ENCODE results near the gene ANKUB1. TPM values are rescaled to one million over a fixed set of nuclear protein-coding genes. Genes with fewer than 3 reads are reported as not detected.

The ANKUB1 gene
- total RNA-seq, 3 donors from 2014 or later: not detected

DNA sequence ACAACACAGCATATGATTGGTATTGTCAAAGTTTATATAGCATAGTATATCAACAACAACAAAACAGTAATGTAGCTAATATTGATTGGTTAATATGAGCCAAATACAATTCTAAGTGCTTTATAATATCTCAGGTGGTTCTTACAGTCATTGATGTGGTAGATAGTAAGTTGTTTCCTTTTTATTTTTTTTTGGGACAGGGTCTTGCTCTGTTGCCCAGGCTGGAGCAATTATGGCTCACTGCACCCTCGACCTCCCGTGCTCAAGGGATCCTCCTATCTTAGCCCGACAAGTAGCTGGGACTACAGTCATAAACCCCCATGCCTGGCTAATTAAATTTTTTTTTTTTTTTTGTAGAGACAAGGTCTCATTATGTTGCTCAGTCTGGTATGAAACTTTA is 23.4 kb upstream of the ANKUB1 start:
- Mint-ChIP-seq H3K36me3 (ENCODE audit: insufficient read depth) (peaks cover 3% of the 10 kb centered on the region), H3K27me3 (ENCODE audit: low read depth) (no peaks in the 10 kb centered on the region), H3K9me3 (no peaks in the 10 kb centered on the region), H3K4me1 (ENCODE audit: low read depth) (peaks cover 61% of the 10 kb centered on the region), H3K4me3 (no peak overlapping the region)
- ATAC-seq (no peak), DNase-seq (no peak)

DNA sequence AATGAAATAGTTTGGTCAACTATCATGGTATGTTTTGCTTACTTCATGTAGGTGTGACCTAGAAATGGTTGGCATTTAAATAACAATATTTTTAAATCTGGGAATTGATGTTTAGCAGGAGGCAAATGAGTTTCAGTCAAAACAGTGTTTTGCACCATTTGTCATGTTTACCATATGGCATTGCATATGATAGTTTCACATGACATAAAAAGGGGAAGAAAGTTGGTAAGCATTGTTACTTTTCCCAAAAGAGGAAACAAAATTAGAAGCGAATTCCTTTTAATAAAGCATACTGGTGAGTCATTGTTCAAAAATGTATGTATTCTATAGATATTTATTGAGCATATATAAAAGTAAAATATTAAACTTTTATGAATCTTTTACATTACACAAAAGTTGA is 23.0 kb upstream of the ANKUB1 start:
- peaks cover 60% of the 10 kb centered on the region for H3K4me1 Mint-ChIP-seq (ENCODE audit: low read depth)
- peak overlapping the region; percentile 98 for H3K4me3 Mint-ChIP-seq
- H3K36me3 Mint-ChIP-seq (ENCODE audit: insufficient read depth): peaks cover 3% of the 10 kb centered on the region
- ATAC-seq: no peak
- no peak for DNase-seq
- H3K9me3 Mint-ChIP-seq: no peaks in the 10 kb centered on the region
- H3K27me3 Mint-ChIP-seq (ENCODE audit: low read depth): no peaks in the 10 kb centered on the region

DNA sequence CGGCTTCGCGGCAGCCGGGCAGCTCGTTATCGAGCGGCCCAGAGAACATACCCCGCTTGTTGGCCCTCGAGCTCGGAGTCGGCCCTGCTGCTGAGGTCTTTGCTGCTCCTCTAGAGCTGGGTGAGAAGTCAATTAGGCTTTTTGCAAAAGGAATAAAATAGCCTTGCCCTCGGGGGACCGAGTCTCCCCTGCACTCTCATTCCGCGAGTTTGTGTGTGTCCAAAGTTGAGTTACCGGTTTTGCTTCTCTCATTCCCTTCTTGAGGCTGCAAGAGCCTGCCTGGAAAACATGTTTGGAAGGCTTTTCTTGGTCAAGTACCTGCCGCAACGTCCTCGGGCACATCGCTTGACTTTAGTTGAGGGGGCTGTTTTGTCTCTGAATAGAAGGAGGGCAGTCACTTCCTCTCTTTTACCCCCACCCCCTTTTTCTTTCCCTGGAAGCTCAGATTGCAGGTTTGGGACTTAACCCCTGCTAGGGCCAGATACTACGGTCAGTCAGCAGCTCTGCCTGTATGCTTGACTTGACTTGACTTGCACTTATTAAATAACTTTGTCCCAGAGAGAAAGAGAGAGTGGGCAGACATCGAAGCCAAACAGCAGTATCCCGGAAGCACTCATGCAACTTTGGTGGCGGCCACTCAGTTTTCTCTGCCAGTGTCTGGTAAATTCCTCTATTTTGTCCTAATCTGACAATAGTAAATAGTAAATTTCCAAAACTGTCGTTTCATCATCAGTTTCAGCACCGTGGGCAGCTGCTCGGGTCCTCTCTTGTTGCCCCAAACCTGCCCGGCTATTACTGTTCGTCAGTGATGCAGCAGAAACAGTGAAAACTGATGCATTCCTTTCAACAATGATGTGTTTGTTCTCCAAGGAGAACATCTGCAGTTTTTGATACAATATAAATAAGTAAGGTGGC is 21.3 kb upstream of the ANKUB1 start:
- peaks cover 3% of the 10 kb centered on the region for H3K36me3 Mint-ChIP-seq (ENCODE audit: insufficient read depth)
- H3K4me3 Mint-ChIP-seq: peak overlapping the region; percentile 98
- H3K4me1 Mint-ChIP-seq (ENCODE audit: low read depth): peaks cover 47% of the 10 kb centered on the region
- no peaks in the 10 kb centered on the region for H3K27me3 Mint-ChIP-seq (ENCODE audit: low read depth)
- DNase-seq (no peak), ATAC-seq (peak in 1 of 2 donors; percentile 15)
- H3K9me3 Mint-ChIP-seq: no peaks in the 10 kb centered on the region

DNA sequence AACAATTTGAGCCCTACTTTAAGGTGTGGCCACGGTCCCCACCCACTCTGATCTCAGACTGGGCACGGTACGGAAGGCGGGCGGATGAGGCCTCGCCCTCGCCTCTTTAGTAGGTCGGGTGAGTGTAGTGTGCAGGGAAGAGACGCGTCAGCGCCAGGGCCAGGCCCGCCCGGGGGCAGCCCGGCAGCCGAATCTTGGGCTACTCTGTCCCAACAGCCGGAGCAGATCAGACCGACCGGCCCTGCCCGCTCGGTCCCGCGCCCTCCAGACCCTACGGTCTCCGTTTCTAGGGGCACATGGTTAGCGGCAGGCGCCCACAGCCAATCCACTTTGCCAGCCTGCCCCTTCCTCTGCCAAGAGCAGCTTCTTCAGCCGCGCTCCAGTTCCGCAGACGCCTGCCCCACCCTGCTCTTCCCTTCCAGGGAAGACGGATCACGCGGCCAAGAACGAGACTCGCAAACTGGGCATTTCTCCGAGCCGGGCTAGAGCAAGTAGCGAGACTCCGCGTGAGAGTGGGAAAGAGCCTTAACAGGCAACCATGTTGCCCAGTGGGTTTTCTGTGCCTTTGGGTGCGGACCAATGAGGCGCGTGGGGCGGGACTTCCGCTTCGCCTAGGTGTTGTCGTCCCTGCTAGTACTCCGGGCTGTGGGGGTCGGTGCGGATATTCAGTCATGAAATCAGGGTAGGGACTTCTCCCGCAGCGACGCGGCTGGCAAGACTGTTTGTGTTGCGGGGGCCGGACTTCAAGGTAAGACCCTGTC is 20.4 kb upstream of the ANKUB1 start, which contains the start of gene RNF13:
Gene RNF13 (plus strand): TSS at position 610 of the 761 bp plus-strand sequence. CDS start 32,812 bp downstream, outside the sequence.
- H3K4me1 Mint-ChIP-seq (ENCODE audit: low read depth): peaks cover 43% of the 10 kb centered on the region
- ATAC-seq: peak; percentile 97

DNA sequence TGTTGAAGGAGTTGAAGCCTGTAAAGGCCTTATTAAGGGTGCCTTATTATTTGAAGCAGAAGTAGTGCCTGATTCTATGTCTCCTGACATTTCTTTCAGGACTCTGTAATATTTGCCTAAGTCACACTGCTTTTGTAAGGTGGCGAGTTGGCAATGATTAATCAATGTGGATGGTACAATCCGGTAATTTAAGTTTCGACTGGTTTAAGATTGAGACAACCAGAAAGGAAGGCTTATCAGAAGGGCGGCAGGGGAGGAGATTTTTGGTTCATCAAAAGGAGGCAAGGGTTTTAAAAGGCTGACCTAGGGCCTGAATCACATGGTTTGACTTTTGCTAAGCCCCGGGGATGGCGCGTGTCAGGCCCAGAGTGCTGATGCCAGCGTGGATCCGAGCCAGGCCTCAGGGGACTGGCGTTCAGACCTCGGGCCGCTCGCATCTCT is 19.8 kb upstream of the ANKUB1 start:
- peaks cover 38% of the 10 kb centered on the region for H3K4me1 Mint-ChIP-seq (ENCODE audit: low read depth)
- DNase-seq: no peak

More for the DNA sequence above, 20.4 kb upstream of the ANKUB1 start, which contains the start of gene RNF13:
- peak; percentile 89 for DNase-seq
- Mint-ChIP-seq H3K27me3 (ENCODE audit: low read depth) (no peaks in the 10 kb centered on the region), H3K4me3 (peak within 1 kb of the TSS; percentile 98), H3K9me3 (no peaks in the 10 kb centered on the region), H3K36me3 (ENCODE audit: insufficient read depth) (peaks cover 3% of the 10 kb centered on the region)

DNA sequence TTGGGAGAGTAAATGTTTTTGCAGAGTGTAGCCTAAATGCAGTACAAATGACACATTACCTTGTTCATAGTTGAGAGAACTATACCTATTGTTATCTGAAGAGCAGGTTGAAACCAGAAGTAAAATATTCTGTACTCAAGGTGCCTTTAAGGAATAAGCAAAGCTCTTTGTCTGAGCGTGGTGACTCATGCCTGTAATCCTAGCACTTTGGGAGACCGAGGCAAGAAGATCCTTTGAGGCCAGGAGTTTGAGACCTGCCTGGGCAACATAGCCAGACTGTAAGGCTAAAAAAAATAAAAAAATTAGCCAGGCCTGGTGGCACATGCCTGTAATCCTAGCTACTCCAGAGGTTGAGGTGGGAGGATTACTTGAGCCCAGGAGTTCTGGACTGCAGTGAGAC is 18.5 kb upstream of the ANKUB1 start:
- no peak for ATAC-seq
- no peak for DNase-seq
- peaks cover 27% of the 10 kb centered on the region for H3K4me1 Mint-ChIP-seq (ENCODE audit: low read depth)
- H3K27me3 Mint-ChIP-seq (ENCODE audit: low read depth): no peaks in the 10 kb centered on the region
- H3K4me3 Mint-ChIP-seq: no peak overlapping the region
- H3K36me3 Mint-ChIP-seq (ENCODE audit: insufficient read depth): no peaks in the 10 kb centered on the region
- no peaks in the 10 kb centered on the region for H3K9me3 Mint-ChIP-seq

More for the DNA sequence above, 19.8 kb upstream of the ANKUB1 start:
- Mint-ChIP-seq H3K9me3 (no peaks in the 10 kb centered on the region), H3K36me3 (ENCODE audit: insufficient read depth) (no peaks in the 10 kb centered on the region), H3K4me3 (peak overlapping the region; percentile 98), H3K27me3 (ENCODE audit: low read depth) (no peaks in the 10 kb centered on the region)
- no peak for ATAC-seq

DNA sequence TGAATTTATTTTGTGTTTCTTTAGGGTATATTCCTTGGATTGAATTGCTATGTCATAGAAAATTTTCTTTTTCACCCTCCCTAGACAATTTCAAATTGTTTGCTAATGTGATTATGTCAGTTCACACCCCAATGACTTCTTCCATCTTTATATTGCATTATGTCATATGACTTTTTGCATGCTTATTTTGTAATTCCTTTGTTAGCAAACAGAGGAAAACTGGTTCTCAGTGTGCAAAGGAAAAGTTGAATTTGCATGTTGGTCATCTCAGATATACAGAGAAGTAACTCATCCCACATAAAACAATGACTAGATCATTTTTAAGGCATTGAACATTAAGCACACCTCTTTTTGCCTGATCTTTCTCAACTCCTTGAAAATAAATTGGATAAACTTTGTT is 17.3 kb upstream of the ANKUB1 start:
- no peak overlapping the region for H3K4me3 Mint-ChIP-seq
- no peak for DNase-seq
- no peaks in the 10 kb centered on the region for H3K36me3 Mint-ChIP-seq (ENCODE audit: insufficient read depth)
- peaks cover 17% of the 10 kb centered on the region for H3K4me1 Mint-ChIP-seq (ENCODE audit: low read depth)
- peaks cover 3% of the 10 kb centered on the region for H3K27me3 Mint-ChIP-seq (ENCODE audit: low read depth)
- ATAC-seq: no peak
- no peaks in the 10 kb centered on the region for H3K9me3 Mint-ChIP-seq

DNA sequence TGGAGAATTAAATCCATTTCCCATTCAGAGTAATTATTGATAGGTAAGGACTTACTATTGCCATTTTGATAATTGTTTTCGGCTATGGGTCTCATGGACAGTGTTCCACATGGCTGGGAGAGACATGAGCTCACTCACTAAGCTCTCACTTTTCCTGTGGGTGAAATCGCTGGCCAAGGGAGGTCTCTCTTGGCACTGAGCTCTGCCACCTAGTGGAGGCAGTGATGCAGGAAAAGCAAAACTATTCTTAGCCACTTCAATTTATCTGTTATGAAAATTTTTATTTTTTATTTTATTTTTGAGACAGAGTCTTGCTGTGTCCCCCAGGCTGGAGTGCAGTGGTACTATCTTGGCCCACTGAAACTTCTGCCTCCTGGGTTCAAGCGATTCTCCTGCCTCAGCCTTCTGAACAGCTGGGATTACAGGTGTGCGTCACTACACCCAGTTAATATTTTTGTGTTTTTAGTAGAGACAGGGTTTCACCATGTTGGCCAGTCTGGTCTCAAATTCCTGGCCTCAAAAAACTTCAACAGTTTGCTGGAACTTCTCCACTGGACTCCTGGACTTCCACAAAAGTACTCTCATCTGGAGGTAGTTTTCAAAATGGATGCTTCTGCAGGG is 16.0 kb upstream of the ANKUB1 start:
- Mint-ChIP-seq H3K4me1 (ENCODE audit: low read depth) (peaks cover 8% of the 10 kb centered on the region), H3K27me3 (ENCODE audit: low read depth) (peaks cover 3% of the 10 kb centered on the region), H3K36me3 (ENCODE audit: insufficient read depth) (no peaks in the 10 kb centered on the region), H3K9me3 (no peaks in the 10 kb centered on the region), H3K4me3 (no peak overlapping the region)
- ATAC-seq (no peak), DNase-seq (peak; percentile 25)

DNA sequence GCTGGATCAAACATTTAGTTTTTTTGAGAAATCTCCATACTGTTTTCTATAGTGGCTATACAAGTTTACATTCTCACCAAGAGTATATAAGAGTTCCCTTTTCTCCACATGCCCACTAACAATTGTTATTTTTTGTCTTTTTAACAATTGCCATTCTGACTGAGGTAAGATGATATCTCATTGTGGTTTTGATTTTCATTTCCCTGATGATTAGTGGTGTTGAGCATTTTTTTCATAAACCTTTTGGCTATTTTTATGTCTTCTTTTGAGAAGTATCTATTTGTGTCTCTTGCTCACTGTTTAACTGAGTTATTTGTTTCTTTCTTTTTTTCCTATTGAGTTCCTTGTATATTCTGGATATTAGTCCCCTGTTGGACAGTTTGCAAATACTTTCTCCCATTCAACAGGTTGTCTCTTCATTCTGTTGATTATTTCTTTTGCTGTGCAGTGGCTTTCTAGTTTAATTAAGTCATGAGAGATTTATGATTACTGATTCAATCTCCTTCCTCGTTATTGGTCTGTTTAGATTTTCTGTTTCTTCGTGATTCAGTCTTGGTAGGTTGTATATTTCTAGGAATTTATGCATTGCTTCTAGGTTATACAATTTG is 13.9 kb upstream of the ANKUB1 start:
- Mint-ChIP-seq H3K4me1 (ENCODE audit: low read depth) (peaks cover 2% of the 10 kb centered on the region), H3K27me3 (ENCODE audit: low read depth) (peaks cover 3% of the 10 kb centered on the region), H3K9me3 (no peaks in the 10 kb centered on the region), H3K4me3 (no peak overlapping the region), H3K36me3 (ENCODE audit: insufficient read depth) (no peaks in the 10 kb centered on the region)
- DNase-seq: no peak
- no peak for ATAC-seq

DNA sequence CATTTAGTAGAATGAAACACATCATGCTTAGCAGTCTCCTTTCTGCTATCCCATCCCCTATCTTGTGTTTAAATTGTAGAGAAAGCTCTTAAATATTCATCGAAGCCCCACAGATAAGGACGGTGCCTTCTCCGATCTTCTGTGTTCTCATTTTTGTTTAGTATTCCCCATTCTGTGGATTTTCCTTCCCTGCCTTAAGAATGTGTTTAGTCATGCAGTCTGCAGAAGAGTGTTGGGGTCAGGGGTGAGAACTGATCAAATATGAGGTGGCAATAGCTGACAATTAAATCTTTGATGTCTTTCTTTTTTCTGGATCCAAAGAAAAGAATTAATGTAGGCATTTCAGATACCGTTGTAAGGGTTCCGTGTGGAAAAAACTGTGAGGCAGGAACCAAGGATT is 9.3 kb upstream of the ANKUB1 start:
- no peaks in the 10 kb centered on the region for H3K36me3 Mint-ChIP-seq (ENCODE audit: insufficient read depth)
- peaks cover 2% of the 10 kb centered on the region for H3K4me1 Mint-ChIP-seq (ENCODE audit: low read depth)
- H3K27me3 Mint-ChIP-seq (ENCODE audit: low read depth): peaks cover 6% of the 10 kb centered on the region
- DNase-seq: no peak
- no peaks in the 10 kb centered on the region for H3K9me3 Mint-ChIP-seq
- no peak for ATAC-seq
- no peak overlapping the region for H3K4me3 Mint-ChIP-seq

DNA sequence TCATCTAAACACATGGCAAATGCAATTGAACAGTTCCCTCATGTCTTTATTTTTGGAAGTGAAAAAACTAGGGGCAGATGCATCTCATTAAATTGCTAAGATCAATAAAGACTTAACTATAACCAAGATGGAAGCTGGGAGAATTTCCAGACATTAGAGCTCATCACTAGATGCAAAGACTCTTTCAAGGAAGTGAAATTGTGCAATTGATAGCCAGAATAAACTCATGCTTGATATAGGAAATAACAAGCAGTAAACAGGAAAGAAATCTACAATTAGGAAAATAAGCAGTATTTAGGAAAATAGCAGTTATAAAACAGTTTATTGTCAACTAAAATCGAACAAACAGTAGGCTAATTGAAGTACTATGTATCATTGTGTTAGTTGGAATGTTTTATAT is 8.8 kb upstream of the ANKUB1 start:
- Mint-ChIP-seq H3K4me1 (ENCODE audit: low read depth) (no peaks in the 10 kb centered on the region), H3K27me3 (ENCODE audit: low read depth) (peaks cover 6% of the 10 kb centered on the region), H3K36me3 (ENCODE audit: insufficient read depth) (no peaks in the 10 kb centered on the region), H3K4me3 (no peak overlapping the region), H3K9me3 (no peaks in the 10 kb centered on the region)
- no peak for DNase-seq
- ATAC-seq: no peak

DNA sequence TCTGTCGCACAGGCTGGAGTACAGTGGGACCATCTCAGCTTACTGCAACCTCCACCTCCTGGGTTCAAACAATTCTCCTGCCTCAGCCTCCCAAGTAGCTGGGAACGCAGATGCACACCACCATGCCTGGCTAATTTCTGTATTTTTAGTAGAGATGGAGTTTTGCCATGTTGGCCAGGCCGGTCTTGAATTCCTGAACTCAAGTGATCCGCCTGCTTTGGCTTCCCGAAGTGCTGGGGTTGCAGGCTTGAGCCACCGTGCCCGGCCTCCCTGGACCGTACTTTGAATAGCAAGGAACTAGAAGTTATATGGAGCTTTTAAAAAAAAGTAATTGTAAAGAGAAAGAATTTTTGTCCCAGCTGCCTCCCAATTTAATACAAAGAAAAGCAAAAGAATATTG is 8.3 kb upstream of the ANKUB1 start:
- no peak for DNase-seq
- Mint-ChIP-seq H3K4me3 (no peak overlapping the region), H3K9me3 (no peaks in the 10 kb centered on the region), H3K36me3 (ENCODE audit: insufficient read depth) (no peaks in the 10 kb centered on the region), H3K27me3 (ENCODE audit: low read depth) (peaks cover 5% of the 10 kb centered on the region), H3K4me1 (ENCODE audit: low read depth) (no peaks in the 10 kb centered on the region)
- ATAC-seq: no peak

DNA sequence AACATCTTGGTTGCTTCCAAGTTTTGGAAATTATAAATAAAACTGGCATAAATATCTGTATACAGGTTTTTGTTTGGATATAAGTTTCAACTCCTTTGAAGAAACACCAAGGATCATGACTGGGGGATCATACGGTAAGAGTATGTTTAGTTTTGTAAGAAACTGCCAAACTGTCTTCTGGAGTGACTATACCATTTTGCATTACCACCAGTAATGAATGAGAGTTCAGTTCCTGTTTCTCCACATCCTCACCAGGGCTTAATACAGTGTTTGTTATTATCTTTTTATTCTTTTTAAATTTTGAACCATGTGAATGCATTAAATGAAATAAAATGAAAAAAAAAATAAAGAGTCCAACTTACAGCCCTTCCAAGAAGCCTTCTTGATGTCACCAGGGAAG is 3.7 kb upstream of the ANKUB1 start:
- Mint-ChIP-seq H3K4me3 (no peak overlapping the region), H3K4me1 (ENCODE audit: low read depth) (no peaks in the 10 kb centered on the region), H3K36me3 (ENCODE audit: insufficient read depth) (no peaks in the 10 kb centered on the region), H3K9me3 (no peaks in the 10 kb centered on the region), H3K27me3 (ENCODE audit: low read depth) (peaks cover 6% of the 10 kb centered on the region)
- ATAC-seq: no peak
- DNase-seq: no peak

DNA sequence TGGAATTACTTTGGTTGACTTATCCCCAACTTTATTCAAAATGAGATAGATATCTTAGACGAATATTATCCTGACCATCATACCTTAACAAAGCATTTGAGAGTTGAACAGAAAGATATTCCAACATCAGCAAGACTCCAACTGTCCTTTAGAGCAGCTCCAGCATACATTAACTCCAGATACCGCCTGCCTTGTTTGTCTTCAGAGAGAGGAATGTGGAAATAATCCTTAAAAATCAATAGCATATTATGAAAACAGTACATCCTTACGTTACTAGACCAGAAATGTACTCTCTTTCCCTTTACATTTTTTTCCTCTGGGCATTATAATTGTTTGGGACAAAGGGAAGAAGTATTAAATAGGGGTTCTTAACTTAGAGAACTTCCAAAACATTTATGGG is 1.7 kb downstream of the ANKUB1 start:
- DNase-seq (no peak), ATAC-seq (no peak)
- Mint-ChIP-seq H3K27me3 (ENCODE audit: low read depth) (peaks cover 33% of the 10 kb centered on the region), H3K36me3 (ENCODE audit: insufficient read depth) (no peaks in the 10 kb centered on the region), H3K9me3 (no peaks in the 10 kb centered on the region), H3K4me1 (ENCODE audit: low read depth) (no peaks in the 10 kb centered on the region), H3K4me3 (no peak overlapping the region)
